ENCODE data around the gene WWC2. TPM values are rescaled to one million over a fixed set of nuclear protein-coding genes. Genes with fewer than 3 reads are reported as not detected.
A peak's percentile ranks its signal among the peaks of the same experiment; 100 is the strongest.

WWC2 gene
- total RNA-seq, 1 donor, result 1.1 TPM

- no peak for DNase-seq (ENCODE audit: low read depth in 2 of 3, low spot score in 2 of 3)
These were observed 187.7 kb downstream of the WWC2 start for GRCh38 chr4:183286590-183287308.

GRCh38 chr4:183287309-183287659 is 188.2 kb downstream of the WWC2 start:
- DNase-seq (ENCODE audit: low read depth in 2 of 3, low spot score in 2 of 3), result no peak

GRCh38 chr4:183287677-183288076 is 188.6 kb downstream of the WWC2 start:
- no peak for DNase-seq (ENCODE audit: low read depth in 2 of 3, low spot score in 2 of 3)

- no peak for DNase-seq (ENCODE audit: low read depth in 2 of 3, low spot score in 2 of 3)
These were observed 189.9 kb downstream of the WWC2 start for GRCh38 chr4:183288955-183289354.

GRCh38 chr4:183289688-183290087 is 190.6 kb downstream of the WWC2 start:
- no peak for DNase-seq (ENCODE audit: low read depth in 2 of 3, low spot score in 2 of 3)

- no peak for DNase-seq (ENCODE audit: low read depth in 2 of 3, low spot score in 2 of 3)
These were observed 192.0 kb downstream of the WWC2 start for GRCh38 chr4:183291070-183291469.

GRCh38 chr4:183295711-183296110 is 196.7 kb downstream of the WWC2 start:
- DNase-seq (ENCODE audit: low read depth in 2 of 3, low spot score in 2 of 3), result no peak

- no peak for DNase-seq (ENCODE audit: low read depth in 2 of 3, low spot score in 2 of 3)
These were observed 198.6 kb downstream of the WWC2 start for GRCh38 chr4:183297675-183298074.

- no peak for DNase-seq (ENCODE audit: low read depth in 2 of 3, low spot score in 2 of 3)
These were observed 200.4 kb downstream of the WWC2 start for GRCh38 chr4:183299464-183299863.

- DNase-seq (ENCODE audit: low read depth in 2 of 3, low spot score in 2 of 3), result no peak
These were observed 201.0 kb downstream of the WWC2 start for GRCh38 chr4:183300070-183300469.

GRCh38 chr4:183300655-183301054 is 201.6 kb downstream of the WWC2 start:
- DNase-seq (ENCODE audit: low read depth in 2 of 3, low spot score in 2 of 3), result no peak

- no peak for DNase-seq (ENCODE audit: low read depth in 2 of 3, low spot score in 2 of 3)
These were observed 204.2 kb downstream of the WWC2 start for GRCh38 chr4:183303301-183303700.

GRCh38 chr4:183304067-183304466 is 205.0 kb downstream of the WWC2 start:
- no peak for DNase-seq (ENCODE audit: low read depth in 2 of 3, low spot score in 2 of 3)

GRCh38 chr4:183304538-183304937 is 205.5 kb downstream of the WWC2 start:
- no peak for DNase-seq (ENCODE audit: low read depth in 2 of 3, low spot score in 2 of 3)

GRCh38 chr4:183306811-183307210 is 207.8 kb downstream of the WWC2 start:
- DNase-seq (ENCODE audit: low read depth in 2 of 3, low spot score in 2 of 3), result no peak

GRCh38 chr4:183312841-183313240 is 213.8 kb downstream of the WWC2 start:
- no peak for DNase-seq (ENCODE audit: low read depth in 2 of 3, low spot score in 2 of 3)

GRCh38 chr4:183314336-183314735 is 215.3 kb downstream of the WWC2 start:
- no peak for DNase-seq (ENCODE audit: low read depth in 2 of 3, low spot score in 2 of 3)

- no peak for DNase-seq (ENCODE audit: low read depth in 2 of 3, low spot score in 2 of 3)
These were observed 215.7 kb downstream of the WWC2 start for GRCh38 chr4:183314806-183315205.

- no peak for DNase-seq (ENCODE audit: low read depth in 2 of 3, low spot score in 2 of 3)
These were observed 219.6 kb downstream of the WWC2 start for GRCh38 chr4:183318656-183319055.

GRCh38 chr4:183320211-183321059 is 221.4 kb downstream of the WWC2 start, which contains the start of gene CLDN22:
Gene CLDN22, minus strand, starts transcription at chr4:183320276. Its CDS starts 58 bp downstream, at chr4:183320218.
- no peak for DNase-seq (ENCODE audit: low read depth in 2 of 3, low spot score in 2 of 3)

GRCh38 chr4:183321079-183321478 is 222.0 kb downstream of the WWC2 start:
- DNase-seq (ENCODE audit: low read depth in 2 of 3, low spot score in 2 of 3), result peak in 1 of 3 donors; percentile 13

GRCh38 chr4:183321516-183321915 is 222.5 kb downstream of the WWC2 start:
- DNase-seq (ENCODE audit: low read depth in 2 of 3, low spot score in 2 of 3), result no peak
